GM12865 (cell line): ENCODE results near the gene POFUT1.
"Not testable (repeated sequence)": the region's sequence is repeated elsewhere in the genome, so short reads cannot be mapped to it uniquely, and the experiment has no call there.

ENCODE experiments used
- DNase-seq: peaks from one replicate; pipeline ENCODE4 v3.0.0; 2010; ENCODE audit warnings: low read depth
- H3K4me3 ChIP-seq: 2 replicates; pipeline ENCODE4 v1.5.1; 2011; ENCODE audit warnings: mild to moderate bottlenecking, low read depth, low read length, control low read depth
- CTCF ChIP-seq: IDR thresholded peaks from 2 replicates; pipeline ENCODE4 v1.5.1; 2011; ENCODE audit warnings: low read length, control low read depth, low read depth, inconsistent platforms; ENCODE audit not compliant: insufficient read depth; ENCODE audit errors: missing control alignments

POFUT1 gene

DNA sequence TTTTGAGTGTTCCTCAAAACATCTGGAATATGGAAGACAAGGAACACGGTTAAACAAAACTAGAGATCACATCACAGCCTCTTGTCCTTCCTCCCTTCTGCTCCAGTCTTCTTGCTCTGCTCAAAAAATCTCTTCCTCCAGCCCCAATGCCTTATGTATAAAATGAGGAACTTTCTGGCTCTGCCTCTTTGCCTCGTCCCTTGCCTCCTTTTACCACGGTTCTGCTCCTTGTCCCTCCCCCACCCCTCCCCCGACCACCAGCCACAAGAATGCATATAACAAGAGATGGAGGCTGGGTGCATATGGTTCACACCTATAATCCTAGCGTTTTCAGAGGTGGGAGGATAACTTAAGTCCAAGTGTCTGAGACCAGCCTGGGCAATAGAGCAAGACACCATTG lies 43.7 kb upstream of the POFUT1 start:
- no peak for TF ChIP-seq CTCF
- H3K4me3 ChIP-seq: no peak overlapping the region
- DNase-seq: no peak

- no peak for TF ChIP-seq CTCF
- DNase-seq: no peak
- no peak overlapping the region for H3K4me3 ChIP-seq
These were observed 42.5 kb upstream of the POFUT1 start for GRCh38 chr20:32164984-32165735.

- no peak overlapping the region for H3K4me3 ChIP-seq
- TF ChIP-seq CTCF: no peak
- no peak for DNase-seq
These were observed 41.7 kb upstream of the POFUT1 start for GRCh38 chr20:32165836-32166545.

- no peak overlapping the region for H3K4me3 ChIP-seq
- no peak for DNase-seq
- TF ChIP-seq CTCF: no peak
These were observed 40.1 kb upstream of the POFUT1 start for GRCh38 chr20:32167552-32167951.

DNA sequence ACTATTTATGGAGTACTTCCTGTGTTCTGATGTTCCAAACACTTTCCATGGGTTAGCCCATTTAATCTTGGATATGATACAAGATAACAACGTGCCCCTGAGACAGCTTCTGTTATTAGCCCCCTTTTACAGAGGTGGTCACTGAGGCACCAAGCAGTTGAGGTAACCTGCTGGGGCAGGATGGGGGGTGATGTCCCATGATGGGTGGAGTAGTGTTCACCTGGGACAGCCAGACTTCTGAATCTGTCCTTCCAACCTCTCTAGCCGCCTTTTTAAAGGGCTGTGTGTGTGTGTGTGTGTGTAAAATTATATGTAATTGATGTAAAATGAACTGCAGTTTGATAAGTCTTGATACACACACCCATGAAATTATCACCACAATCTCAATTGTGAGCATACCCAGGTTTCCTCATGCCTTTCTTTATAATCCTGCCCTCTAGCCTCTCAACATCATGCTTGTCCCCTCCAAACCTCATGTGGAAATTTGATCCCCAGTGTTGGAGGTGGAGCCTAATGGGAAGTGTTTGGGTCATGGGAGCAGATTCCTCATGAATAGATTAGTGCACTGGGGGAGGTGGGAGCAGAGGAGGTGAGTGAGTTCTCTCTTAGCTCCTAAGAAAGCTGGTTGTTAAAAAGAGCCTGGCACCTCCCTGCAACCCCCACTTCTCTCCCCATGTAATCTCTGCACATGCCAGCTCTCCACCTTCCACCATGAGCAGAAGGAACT lies 39.3 kb upstream of the POFUT1 start:
- no peak for DNase-seq
- H3K4me3 ChIP-seq: no peak overlapping the region
- no peak for TF ChIP-seq CTCF

- DNase-seq, H3K4me3 ChIP-seq: not testable (repeated sequence)
These were observed 30.0 kb upstream of the POFUT1 start for GRCh38 chr20:32177696-32178095.

- no peak for DNase-seq
- TF ChIP-seq CTCF: no peak
- no peak overlapping the region for H3K4me3 ChIP-seq
These were observed 28.2 kb upstream of the POFUT1 start for GRCh38 chr20:32179515-32179914.
